Kidney (tissue), 14 donors: ENCODE measurements around the gene UNC13B. TPM values are rescaled to one million over a fixed set of nuclear protein-coding genes. Genes with fewer than 3 reads are reported as not detected.
A peak's percentile ranks its signal among the peaks of the same experiment; 100 is the strongest.
"Not testable (repeated sequence)": the region's sequence is repeated elsewhere in the genome, so short reads cannot be mapped to it uniquely, and the experiment has no call there.

Source experiments
- DNase-seq, 5 donors: peaks; one replicate each; pipeline ENCODE4 v3.0.0-alpha.2; 2013 to 2020
- FAIRE-seq: peaks from 2 replicates; lab custom pipeline; 2012; peaks lifted over from hg19 to GRCh38; lab: Jason Lieb, UNC
- H3K27ac ChIP-seq, 2 donors: one replicate each; pipeline ENCODE4 v1.7.0; 2013; ENCODE audit warnings: low read depth in 2 of 2, low read length in 2 of 2, inconsistent platforms in 1 of 2
- H3K27me3 ChIP-seq: one replicate; pipeline ENCODE4 v1.7.1; 2013; ENCODE audit warnings: low read length, inconsistent platforms; ENCODE audit not compliant: control insufficient read depth, insufficient read depth
- H3K36me3 ChIP-seq, 3 donors: one replicate each; pipeline versions ENCODE4 v1.7.0 to v1.7.1; 2013; ENCODE audit warnings: low read length in 3 of 3, control low read depth in 1 of 3, inconsistent platforms in 1 of 3; ENCODE audit not compliant: insufficient read depth in 3 of 3, control insufficient read depth in 2 of 3
- H3K4me1 ChIP-seq, 3 donors: one replicate each; pipeline versions ENCODE4 v1.7.0 to v1.7.1; 2013; ENCODE audit warnings: low read length in 3 of 3, inconsistent platforms in 1 of 3, low read depth in 1 of 3; ENCODE audit not compliant: control insufficient read depth in 2 of 3, insufficient read depth in 2 of 3
- H3K4me3 ChIP-seq, 3 donors: one replicate each; pipeline versions ENCODE4 v1.7.0 to v1.8.1; 2013; ENCODE audit warnings: low read length in 3 of 3, control low read depth in 1 of 3, inconsistent platforms in 1 of 3
- H3K9ac ChIP-seq, 3 donors: one replicate each; pipeline versions ENCODE4 v1.7.0 to v1.7.1; 2013; ENCODE audit warnings: low read length in 3 of 3, control low read depth in 1 of 3, inconsistent platforms in 1 of 3
- H3K9me3 ChIP-seq, 3 donors: one replicate each; pipeline versions ENCODE4 v1.7.0 to v1.7.1; 2013; ENCODE audit warnings: low read length in 3 of 3, control low read depth in 1 of 3, inconsistent platforms in 1 of 3; ENCODE audit not compliant: control insufficient read depth in 2 of 3, insufficient read depth in 1 of 3
- intact Hi-C: fragments of 100-400 bp; cut with DNase I; formaldehyde crosslinking; loops from one replicate; pipeline ENCODE4 v1.11.1; 2022
- polyA plus RNA-seq: library from polyadenylated mRNA; stranded (reverse); fragments of 350-450 nt; fragmentation: Illumina TruSeq; extraction: RNeasy Lipid Tissue Mini Kit (QIAGEN cat#74804); gene quantifications from one replicate; pipeline ENCODE4 v1.2.3, GENCODE V29; 2014; ENCODE audit warnings: low read depth, low replicate concordance; ENCODE audit not compliant: insufficient read depth
- total RNA-seq: library from RNA; stranded (reverse); fragmentation: NEBNext Ultra II Directional; extraction: Animal tissue kit (Norgen Biotek cat#: 25700); gene quantifications from one replicate; pipeline ENCODE4 v1.2.1, GENCODE V29; 2021
- TF ChIP-seq, protein P1 (sequence below): IDR thresholded peaks from 3 replicates; pipeline ENCODE4 v1.5.1; 2012; ENCODE audit warnings: mild to moderate bottlenecking, moderate library complexity, borderline replicate concordance; ENCODE audit not compliant: insufficient read depth; ENCODE audit errors: extremely low read depth
- donor health status: control.
- donor health status: control.
- donor health status: control.
- donor health status: control.
- donor health status: control.
- donor health status: DM: yes; HTN: yes; CAD: no.
- donor health status: Normal renal cell carcinoma (clear cell type).

UNC13B gene
- total and polyA plus RNA-seq, 2 donors from 2014 or later: 20.8 to 43.6 TPM

DNA sequence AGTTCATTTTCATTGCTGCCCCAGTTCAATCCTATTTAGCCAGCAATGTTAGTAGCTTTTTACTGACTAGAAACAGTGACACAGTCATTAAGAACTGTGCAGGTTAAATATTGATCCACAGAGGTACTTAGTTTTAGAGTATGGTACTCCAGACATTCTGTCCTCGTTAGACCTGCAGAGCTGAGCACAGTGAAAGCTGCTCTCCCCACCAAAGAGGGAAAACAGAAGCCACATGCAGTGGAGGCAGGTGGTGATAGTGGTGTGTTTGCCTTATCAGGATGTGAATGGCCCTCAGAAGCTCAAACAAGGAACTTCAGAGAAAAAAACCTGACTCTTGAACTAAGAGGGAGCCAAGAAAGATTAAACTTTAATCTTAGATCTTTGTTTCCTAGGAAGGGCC, 75.5 kb downstream of the UNC13B start:
- Histone ChIP-seq H3K4me1 (peaks cover 0 to 15% (median 0%) of the 10 kb centered on the region in 3 donors), H3K36me3 (no peaks in the 10 kb centered on the region), H3K27me3 (no peaks in the 10 kb centered on the region), H3K9me3 (no peaks in the 10 kb centered on the region), H3K4me3 (no peak overlapping the region), H3K9ac (no peak overlapping the region), H3K27ac (peak overlapping the region in 1 of 2 donors; percentile 8)
- DNase-seq: peak in 1 of 5 donors; percentile 17
- no peak for FAIRE-seq
- intact Hi-C loops: no loop called here
- TF ChIP-seq, protein P1, sequence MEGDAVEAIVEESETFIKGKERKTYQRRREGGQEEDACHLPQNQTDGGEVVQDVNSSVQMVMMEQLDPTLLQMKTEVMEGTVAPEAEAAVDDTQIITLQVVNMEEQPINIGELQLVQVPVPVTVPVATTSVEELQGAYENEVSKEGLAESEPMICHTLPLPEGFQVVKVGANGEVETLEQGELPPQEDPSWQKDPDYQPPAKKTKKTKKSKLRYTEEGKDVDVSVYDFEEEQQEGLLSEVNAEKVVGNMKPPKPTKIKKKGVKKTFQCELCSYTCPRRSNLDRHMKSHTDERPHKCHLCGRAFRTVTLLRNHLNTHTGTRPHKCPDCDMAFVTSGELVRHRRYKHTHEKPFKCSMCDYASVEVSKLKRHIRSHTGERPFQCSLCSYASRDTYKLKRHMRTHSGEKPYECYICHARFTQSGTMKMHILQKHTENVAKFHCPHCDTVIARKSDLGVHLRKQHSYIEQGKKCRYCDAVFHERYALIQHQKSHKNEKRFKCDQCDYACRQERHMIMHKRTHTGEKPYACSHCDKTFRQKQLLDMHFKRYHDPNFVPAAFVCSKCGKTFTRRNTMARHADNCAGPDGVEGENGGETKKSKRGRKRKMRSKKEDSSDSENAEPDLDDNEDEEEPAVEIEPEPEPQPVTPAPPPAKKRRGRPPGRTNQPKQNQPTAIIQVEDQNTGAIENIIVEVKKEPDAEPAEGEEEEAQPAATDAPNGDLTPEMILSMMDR: no peak

DNA sequence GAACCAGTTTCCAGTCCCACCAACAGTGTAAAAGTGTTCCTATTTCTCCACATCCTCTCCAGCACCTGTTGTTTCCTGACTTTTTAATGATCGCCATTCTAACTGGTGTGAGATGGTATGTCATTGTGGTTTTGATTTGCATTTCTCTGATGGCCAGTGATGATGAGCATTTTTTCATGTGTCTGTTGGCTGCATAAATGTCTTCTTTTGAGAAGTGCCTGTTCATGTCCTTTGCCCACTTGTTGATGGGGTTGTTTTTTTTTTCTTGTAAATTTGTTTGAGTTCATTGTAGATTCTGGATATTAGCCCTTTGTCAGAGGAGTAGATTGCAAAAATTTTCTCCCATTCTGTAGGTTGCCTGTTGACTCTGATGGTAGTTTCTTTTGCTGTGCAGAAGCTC, 84.1 kb downstream of the UNC13B start:
- H3K4me1 ChIP-seq, DNase-seq, H3K27me3 ChIP-seq, intact Hi-C loops, FAIRE-seq, H3K9ac ChIP-seq, H3K4me3 ChIP-seq, H3K36me3 ChIP-seq, H3K9me3 ChIP-seq, H3K27ac ChIP-seq: not testable (repeated sequence)

DNA sequence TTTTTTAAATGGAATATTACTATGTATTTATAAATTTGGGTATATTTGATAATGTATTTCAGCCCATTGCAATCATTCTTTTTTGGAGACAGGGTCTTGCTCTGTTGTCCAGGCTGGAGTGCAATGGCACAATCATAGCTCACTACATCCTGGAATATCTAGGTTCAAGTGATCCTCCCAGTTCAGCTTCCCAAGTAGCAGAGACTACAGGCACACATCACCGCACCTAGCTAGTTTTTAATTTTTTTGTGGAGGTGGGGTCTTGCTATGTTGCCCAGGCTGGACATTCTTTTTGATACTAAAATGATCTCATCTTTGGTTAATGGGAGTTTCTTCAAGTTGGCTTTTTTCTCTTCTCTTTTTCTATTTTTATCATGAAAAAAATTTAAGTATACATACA, 91.3 kb downstream of the UNC13B start:
- Histone ChIP-seq H3K27ac (no peak overlapping the region), H3K4me1 (peaks cover 0 to 1% (median 0%) of the 10 kb centered on the region in 3 donors), H3K36me3 (no peaks in the 10 kb centered on the region), H3K27me3 (no peaks in the 10 kb centered on the region), H3K9ac (no peak overlapping the region), H3K4me3 (no peak overlapping the region), H3K9me3 (no peaks in the 10 kb centered on the region)
- no peak for FAIRE-seq
- TF ChIP-seq, protein P1: no peak
- intact Hi-C loops: no loop called here
- no peak for DNase-seq

DNA sequence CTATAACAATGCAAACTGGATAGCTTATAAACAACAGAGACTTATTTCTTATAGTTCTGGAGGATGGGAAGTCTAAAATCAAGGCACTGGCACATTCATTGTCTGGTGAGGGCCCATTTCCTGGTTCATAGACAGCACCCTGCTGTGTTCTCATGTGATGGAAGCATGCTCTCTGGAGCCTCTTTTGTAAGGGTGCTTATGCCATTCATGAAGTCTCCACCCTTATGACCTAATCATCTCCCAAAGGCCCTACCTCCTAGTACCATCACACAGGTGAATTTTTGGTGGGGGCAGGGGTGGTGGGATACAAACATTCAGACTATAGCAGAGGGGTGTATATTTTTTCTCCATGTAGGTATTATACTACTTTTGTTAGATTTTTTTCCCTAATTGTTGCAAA, 92.4 kb downstream of the UNC13B start:
- TF ChIP-seq, protein P1: no peak
- Histone ChIP-seq H3K4me1 (peaks cover 0 to 8% (median 0%) of the 10 kb centered on the region in 3 donors), H3K9me3 (no peaks in the 10 kb centered on the region), H3K4me3 (no peak overlapping the region), H3K27me3 (no peaks in the 10 kb centered on the region), H3K36me3 (no peaks in the 10 kb centered on the region), H3K9ac (no peak overlapping the region), H3K27ac (no peak overlapping the region)
- DNase-seq: no peak
- FAIRE-seq: no peak
- intact Hi-C loops: no loop called here
